Upper lobe of right lung (tissue), 1 donor: ENCODE measurements around the gene CHKA. TPM values are rescaled to one million over a fixed set of nuclear protein-coding genes. Genes with fewer than 3 reads are reported as not detected.

Experiments used
- ATAC-seq: fragments of 200-7000 bp; cut with Tn5 transposase; one replicate; pipeline ENCODE4 v1.9.1; 2020; ENCODE audit warnings: mild to moderate bottlenecking, moderate library complexity
- DNase-seq: peaks from one replicate; pipeline ENCODE4 v3.0.0-alpha.2; 2020
- H3K27ac ChIP-seq: fragments of 200-600 bp; one replicate; pipeline ENCODE4 v1.8.0; 2022
- H3K27me3 ChIP-seq: fragments of 200-600 bp; one replicate; pipeline ENCODE4 v1.8.0; 2022; ENCODE audit warnings: mild to moderate bottlenecking
- H3K36me3 ChIP-seq: fragments of 200-600 bp; one replicate; pipeline ENCODE4 v1.8.0; 2022
- H3K4me1 ChIP-seq: fragments of 200-600 bp; one replicate; pipeline ENCODE4 v1.8.0; 2022
- H3K4me3 ChIP-seq: fragments of 200-600 bp; one replicate; pipeline ENCODE4 v1.8.0; 2022; ENCODE audit warnings: mild to moderate bottlenecking
- H3K9me3 ChIP-seq: fragments of 200-600 bp; one replicate; pipeline ENCODE4 v1.8.0; 2022
- CTCF ChIP-seq: fragments of 200-600 bp; IDR thresholded peaks from one replicate; pipeline ENCODE4 v1.8.0; 2022; ENCODE audit warnings: antibody characterized with exemption
- intact Hi-C: fragments of 100-400 bp; cut with DNase I; formaldehyde crosslinking; loops from one replicate; pipeline ENCODE4 v1.11.0; 2022
- total RNA-seq: library from RNA; stranded (reverse); fragmentation: NEBNext Ultra II Directional; extraction: Animal tissue kit (Norgen Biotek cat#: 25700); gene quantifications from one replicate; pipeline ENCODE4 v1.2.1, GENCODE V29; 2021
- donor health status: DM: no; HTN: yes; CAD: no; lungs with severe emphysema.

The CHKA gene
- total RNA-seq, 1 donor from 2014 or later = 53.3 TPM

GRCh38 chr11:68148879-68149278 is 27.7 kb upstream of the CHKA start:
- no peak overlapping the region for H3K27ac ChIP-seq
- DNase-seq (no peak), ATAC-seq (no peak)
- peaks cover 33% of the 10 kb centered on the region for H3K4me1 ChIP-seq
- no peak overlapping the region for H3K4me3 ChIP-seq
- H3K9me3 ChIP-seq = no peaks in the 10 kb centered on the region
- intact Hi-C loops = no loop called here
- H3K36me3 ChIP-seq = no peaks in the 10 kb centered on the region
- no peak for TF ChIP-seq CTCF
- H3K27me3 ChIP-seq = no peaks in the 10 kb centered on the region

- DNase-seq = no peak
- Histone ChIP-seq H3K27me3 (no peaks in the 10 kb centered on the region), H3K9me3 (no peaks in the 10 kb centered on the region), H3K4me1 (peaks cover 33% of the 10 kb centered on the region), H3K27ac (no peak overlapping the region), H3K36me3 (no peaks in the 10 kb centered on the region), H3K4me3 (no peak overlapping the region)
- intact Hi-C loops = no loop called here
- no peak for TF ChIP-seq CTCF
- no peak for ATAC-seq
Observed at GRCh38 chr11:68148071-68148805, 27.1 kb upstream of the CHKA start.

GRCh38 chr11:68146704-68147474 is 25.7 kb upstream of the CHKA start:
- Histone ChIP-seq H3K4me1 (peaks cover 39% of the 10 kb centered on the region), H3K27ac (peak overlapping the region; percentile 77), H3K27me3 (no peaks in the 10 kb centered on the region), H3K4me3 (no peak overlapping the region), H3K36me3 (no peaks in the 10 kb centered on the region), H3K9me3 (no peaks in the 10 kb centered on the region)
- intact Hi-C loops = no loop called here
- ATAC-seq (peak; percentile 68), DNase-seq (peak; percentile 78)
- no peak for TF ChIP-seq CTCF

GRCh38 chr11:68146010-68146540 is 24.9 kb upstream of the CHKA start:
- peak overlapping the region; percentile 77 for H3K27ac ChIP-seq
- H3K9me3 ChIP-seq = no peaks in the 10 kb centered on the region
- TF ChIP-seq CTCF = no peak
- ATAC-seq (peak; percentile 81), DNase-seq (peak; percentile 97)
- peaks cover 45% of the 10 kb centered on the region for H3K4me1 ChIP-seq
- H3K36me3 ChIP-seq = no peaks in the 10 kb centered on the region
- H3K27me3 ChIP-seq = no peaks in the 10 kb centered on the region
- no peak overlapping the region for H3K4me3 ChIP-seq
- intact Hi-C loops = no loop called here

- Histone ChIP-seq H3K36me3 (no peaks in the 10 kb centered on the region), H3K4me1 (peaks cover 47% of the 10 kb centered on the region), H3K27me3 (no peaks in the 10 kb centered on the region), H3K9me3 (no peaks in the 10 kb centered on the region), H3K27ac (no peak overlapping the region), H3K4me3 (no peak overlapping the region)
- intact Hi-C loops = no loop called here
- ATAC-seq = no peak
- TF ChIP-seq CTCF = no peak
- no peak for DNase-seq
Observed at GRCh38 chr11:68145120-68145866, 24.1 kb upstream of the CHKA start.
